Glomerular visceral epithelial cell (primary cell): ENCODE results near the gene IGSF22.
A peak's percentile ranks its signal among the peaks of the same experiment; 100 is the strongest.

Experiments used
- DNase-seq: peaks from one replicate; pipeline ENCODE4 v3.0.0-alpha.2; 2016; ENCODE audit errors: extremely low spot score

Gene IGSF22

DNA sequence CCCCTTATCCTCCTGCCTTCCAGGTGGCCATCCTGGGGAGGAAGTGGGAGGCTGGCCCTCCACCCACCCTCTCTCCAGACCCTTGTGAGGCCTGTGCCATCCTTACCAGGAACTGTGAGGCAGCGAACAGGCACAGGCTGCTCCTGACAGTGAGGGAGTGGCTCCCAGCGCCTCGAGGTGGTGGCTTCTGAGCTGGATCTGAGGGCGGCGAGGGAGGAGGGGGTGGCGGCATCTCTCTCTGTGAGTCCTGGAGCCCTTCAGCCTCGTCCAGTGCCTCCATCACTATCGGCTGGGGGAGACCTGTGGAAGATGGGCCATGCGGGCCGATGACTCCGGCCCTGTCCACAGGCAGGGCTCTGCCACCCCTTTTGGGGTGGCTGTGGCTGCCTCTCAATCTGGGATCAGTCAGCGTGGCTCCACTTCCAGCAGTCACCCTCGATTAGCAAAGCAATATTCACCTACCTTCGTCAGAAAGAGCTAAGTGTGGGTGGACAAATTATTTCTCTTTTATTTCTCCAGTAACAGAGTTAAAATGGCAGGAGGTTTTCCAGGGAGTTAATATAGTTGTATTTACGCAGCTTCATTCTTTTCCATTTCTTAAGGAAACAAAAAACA lies 18.0 kb upstream of the IGSF22 start:
- no peak for DNase-seq

DNA sequence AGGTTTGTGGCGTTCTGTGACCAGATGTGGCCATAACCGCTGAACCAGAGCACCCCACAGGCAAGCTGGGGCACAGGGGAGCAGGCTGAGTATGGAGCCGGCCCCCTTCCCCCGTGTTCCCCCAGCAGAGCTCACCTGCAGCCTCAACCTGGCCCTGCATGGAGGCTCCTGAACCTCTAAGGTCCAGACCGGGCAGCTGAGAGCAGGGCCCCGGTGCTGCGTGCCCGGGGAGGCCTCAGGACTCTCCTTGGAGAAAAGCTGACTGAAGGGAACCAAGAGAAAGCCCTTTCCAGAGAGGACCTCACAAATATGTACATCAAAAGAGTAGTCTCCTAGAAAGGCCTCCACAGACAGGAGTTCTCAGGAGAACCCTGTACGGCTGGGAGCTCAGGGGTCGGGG lies 17.4 kb upstream of the IGSF22 start:
- DNase-seq = no peak

DNA sequence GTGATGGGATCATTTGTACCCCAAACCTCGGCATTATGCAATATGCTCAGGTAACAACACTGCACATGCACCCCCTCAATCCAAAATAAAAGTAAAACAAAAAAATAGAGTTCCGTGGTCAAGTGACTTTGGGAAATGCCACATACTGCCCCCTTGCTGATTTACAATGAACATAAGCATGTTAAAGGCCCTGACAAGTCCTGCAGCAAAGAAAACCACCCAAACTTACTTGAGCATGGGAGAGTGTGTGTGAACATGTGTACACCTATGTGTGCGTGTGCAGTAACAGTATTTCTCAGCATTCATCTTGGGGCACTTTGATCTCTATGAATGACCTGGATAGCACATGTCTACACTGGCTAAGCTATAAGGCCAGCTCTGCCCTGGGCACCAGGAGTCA lies 15.8 kb upstream of the IGSF22 start:
- no peak for DNase-seq

DNA sequence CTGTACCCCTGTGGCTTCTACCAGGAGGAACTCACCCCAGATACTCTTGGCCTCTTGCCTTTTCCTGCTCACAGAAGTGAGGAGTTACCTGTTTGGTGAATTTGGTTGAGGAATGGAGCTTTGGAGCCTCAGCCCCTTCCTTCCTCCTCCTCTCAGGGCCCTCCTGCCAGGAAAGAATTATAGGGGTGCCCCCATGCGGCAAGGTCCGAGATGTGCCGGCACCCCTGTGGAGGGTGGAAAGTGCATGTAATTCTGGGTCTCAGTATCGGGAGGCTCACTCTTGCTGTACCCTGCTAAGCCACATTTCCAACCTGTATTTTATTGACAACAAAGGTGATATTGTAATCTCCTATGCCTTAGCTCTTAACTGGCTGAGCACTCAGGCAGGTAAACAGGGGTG lies 13.7 kb upstream of the IGSF22 start:
- no peak for DNase-seq

DNA sequence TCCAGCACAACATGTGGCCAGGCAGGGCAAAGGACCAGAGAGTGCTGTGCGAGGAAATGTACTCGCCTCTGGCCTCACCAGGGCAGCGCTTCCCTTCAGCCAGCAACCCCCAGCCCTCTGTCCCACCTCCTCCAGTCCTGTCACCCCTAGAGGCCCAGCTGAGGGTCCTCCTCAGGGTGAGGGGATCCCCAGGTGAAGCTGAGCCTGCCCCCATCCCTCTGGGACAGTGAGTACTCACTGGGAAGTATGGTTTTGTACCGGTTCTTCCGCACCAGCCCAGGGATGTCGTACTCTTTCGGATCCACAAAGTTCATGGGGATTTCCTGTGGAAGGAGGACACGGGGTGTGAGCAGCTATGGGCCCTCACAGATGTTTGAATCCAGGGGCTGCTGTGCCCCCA lies 11.7 kb upstream of the IGSF22 start:
- DNase-seq = no peak

DNA sequence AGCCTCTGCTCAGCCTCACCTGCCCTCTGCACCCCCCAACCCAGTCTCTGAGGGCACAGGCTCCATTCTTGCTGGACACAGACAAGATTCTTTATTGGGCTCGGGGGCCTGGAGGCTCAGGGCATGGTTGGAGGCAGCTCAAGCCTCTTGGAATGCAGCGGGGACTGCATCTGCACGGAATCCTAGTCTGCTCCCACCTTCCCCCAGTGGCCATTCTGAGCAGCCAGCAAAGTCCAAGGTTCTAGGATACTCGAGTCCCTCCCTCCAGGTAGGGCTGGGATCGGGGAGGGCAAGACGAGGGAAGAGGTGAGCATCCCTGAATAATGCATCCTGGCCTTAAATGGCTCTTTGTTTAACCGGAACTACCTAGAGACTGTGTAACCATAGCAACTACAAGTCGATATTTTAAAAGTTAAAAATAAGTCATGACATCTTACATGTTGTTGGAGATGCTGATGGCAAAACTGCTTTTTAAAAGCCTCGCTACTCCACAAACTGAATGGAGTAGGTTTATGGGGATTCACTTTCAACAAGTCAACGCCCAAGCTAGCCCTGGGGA lies 10.7 kb upstream of the IGSF22 start:
- no peak for DNase-seq

DNA sequence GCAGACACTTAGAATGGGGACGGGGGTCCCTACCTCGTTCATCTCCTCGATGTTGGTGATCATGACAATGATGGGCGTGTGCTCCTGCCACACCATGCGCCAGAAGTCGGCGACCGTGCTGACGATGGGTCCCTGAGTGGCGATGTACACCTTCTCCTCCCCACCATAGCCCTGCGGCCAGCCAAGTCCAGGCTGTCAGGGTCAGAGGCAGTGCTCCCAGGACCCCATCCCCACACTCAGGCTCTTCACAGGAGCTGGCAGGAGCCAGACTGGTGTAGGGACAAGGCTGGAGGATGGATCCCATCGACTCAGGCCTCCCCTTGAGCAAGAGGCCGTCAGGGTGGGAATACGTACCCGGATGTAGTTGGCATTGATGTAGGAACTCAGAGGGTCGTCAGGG lies 7.2 kb upstream of the IGSF22 start:
- no peak for DNase-seq

DNA sequence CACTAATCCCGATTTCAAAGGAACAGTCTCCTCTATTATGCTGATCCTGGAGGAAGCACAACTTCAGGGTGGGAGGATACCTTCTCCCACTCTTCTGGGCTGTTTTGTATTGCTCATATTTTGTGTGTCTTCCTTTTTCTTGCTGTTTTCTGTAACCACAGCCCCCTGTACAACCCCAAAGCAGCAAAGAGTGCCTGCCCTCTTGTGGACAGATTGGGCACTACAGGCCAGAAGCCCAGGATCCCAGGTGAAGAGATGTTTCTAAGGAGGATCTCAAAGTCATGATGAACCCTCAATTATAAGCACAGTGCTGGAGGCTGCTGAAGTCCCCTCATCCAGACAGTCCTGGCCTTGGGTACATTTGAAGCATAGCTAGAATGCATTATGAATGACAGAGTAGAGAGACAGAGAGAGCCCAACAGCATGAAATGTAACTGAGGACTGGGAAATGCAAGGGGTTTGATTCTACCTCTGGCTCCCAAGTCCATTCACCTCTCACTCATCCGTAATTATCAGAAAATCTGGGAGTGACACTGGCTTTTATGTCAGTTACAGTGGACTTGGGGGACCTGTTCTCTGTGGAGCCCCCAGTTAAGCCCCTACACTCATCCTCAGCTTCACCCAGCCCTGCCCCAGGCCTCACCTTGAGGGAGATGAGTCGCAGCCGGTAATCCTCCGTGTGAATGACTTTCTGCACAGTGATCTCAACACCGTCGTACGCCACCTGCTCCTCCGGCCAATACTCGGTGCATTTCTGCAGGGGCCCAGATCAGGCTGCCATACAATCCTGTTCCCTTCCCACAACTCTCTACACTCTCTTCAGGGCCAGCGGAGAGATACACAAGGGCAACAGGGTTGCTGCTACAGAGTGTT lies 6.2 kb upstream of the IGSF22 start:
- peak; percentile 49 for DNase-seq

DNA sequence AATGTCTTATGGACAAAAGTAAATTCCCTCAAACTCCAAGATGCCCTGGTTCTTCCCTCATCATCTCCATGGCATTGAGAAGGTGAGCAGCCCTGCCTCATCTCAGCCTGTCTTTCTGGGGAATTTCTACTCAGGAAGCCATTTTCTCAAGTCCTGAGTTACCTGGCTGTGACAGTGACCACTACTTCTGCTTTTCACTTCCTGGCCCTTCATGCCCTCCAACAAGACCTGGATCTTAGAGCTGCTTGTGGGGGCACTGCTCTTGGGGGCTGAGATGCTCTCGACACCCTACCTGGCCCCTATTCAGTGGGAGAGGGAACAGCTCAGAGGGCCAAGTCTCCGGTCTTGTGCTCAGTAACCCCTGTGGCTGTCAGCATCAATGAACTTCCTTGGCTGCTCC lies 5.5 kb upstream of the IGSF22 start:
- DNase-seq = no peak

DNA sequence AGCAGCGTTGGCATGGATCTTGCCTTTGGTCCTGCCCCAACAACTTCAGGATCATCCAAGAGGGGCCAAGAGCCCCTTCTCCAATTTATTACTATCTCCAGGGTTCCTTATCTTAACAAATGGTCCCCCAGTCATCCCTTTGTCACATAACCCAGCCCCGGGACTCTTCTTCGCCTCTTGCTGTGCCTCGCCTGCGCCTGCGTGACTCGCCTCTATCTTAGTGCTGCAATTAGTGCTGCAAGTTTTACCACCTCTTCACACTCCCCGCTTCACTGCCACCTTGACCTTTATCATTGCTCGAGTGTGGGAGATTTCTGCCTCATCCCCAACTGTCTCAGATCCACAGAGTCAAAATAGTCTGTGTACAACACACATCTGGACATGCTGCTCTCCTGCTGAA lies 4.0 kb upstream of the IGSF22 start:
- no peak for DNase-seq

DNA sequence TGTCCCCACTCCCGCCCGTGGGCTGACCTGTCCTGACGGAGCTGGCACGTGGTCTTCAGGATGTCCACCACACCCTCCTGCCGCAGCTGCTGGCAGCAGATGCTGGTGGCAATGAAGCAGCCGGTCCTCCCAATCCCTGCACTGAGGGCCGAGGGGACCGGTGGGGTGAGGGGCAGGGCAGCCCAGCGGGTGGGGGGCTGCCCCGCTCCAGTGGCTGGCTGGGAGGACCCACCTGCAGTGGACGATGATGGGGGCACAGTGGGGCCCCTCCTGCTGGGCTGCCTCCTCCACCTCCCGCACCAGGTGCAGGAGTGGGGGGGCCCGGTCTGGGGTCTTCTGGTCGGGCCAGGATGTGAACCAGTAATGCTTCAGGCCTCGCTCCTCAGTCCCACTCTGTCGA lies 3.4 kb upstream of the IGSF22 start:
- no peak for DNase-seq

DNA sequence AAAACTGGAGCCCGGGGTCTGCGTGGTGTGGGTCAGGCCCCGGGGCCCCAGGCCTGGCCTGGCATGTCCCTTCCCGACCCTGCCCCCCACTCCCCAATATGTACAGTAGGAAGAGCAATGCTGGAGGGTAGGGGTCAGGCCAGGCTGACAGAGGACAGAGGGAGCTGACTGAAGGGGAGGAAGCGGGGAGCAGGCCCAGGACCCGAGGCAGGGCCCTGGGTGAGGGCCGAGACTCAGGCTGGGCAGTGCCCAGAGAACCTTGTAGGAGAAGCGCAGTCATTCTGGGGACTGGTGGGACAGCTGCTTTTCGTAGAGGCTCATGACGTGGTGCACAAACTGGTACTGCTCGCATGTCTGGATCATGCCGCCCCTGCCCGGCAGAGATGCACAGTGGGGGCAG lies 2.7 kb upstream of the IGSF22 start:
- DNase-seq = no peak

DNA sequence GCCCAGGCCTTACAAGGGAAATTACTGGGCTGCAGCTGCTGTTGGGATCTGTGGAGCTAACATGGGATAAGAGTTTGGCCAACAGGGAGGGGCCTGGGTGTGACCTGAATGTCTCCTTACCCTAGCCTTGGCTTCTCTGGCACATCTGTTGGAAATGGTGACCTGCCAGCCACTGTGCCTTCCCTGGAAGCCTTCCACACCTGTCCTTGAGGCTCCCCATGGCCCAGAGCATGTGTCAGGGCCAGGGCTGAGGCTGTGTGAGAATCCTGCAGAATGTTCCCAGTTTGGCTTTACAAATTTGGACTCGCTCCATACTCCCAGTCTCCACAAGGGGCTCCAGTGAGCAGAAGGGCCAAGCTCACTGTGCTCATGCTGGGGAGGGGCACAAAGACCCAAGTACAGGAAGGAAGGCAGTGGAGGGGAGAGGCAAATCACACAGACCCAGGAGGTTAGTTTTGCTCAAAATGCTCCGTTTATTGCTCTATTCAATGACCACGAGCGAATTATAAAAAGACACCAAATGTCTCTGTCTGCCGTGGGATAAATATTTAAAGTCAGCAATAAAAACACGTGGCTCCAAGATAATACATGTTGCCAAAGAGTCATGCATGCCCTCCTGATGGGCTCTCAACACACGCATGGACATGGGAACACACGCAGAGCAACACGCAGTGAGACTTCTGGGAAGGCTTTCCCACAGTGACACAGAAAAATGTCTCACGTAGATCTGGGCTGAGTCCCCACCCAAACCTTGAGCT lies 1.7 kb upstream of the IGSF22 start:
- DNase-seq = peak; percentile 27

DNA sequence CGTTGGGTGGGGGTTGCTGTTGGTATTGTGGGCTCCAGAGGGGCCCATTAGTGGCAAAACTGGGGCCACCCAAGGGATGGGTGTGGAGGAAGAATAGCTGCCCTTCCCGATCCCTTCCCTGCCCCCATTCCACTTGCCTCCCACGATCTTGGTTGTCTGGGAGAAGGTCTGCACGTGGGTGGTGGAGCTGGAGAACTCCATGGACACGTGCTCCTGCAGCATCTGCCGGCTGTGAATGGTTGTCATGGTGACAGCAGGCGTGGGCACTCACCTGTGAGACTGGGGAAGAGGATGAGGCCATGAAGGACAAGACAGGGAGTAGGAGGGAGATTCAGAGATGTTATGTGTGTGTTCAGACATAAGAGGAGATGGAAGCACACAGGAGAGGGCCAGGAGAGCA lies 2.0 kb downstream of the IGSF22 start:
- DNase-seq = no peak

DNA sequence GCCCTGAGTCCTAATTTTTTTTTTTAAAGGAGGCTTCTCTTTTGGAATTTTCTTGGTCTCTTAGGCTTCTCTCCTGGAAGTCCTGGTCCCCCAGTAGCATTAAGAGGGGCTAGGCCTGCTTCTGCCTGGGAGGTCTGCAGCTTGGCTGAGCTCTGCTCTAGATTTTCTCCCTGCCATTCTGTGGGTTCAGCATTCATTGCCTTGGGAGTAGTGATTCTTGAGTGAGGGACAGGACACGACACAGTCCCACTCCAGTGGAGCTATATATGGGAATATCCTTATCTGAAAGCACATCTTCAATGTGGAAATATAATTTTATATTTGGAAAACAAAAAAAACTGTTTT lies 3.7 kb downstream of the IGSF22 start:
- DNase-seq = no peak

DNA sequence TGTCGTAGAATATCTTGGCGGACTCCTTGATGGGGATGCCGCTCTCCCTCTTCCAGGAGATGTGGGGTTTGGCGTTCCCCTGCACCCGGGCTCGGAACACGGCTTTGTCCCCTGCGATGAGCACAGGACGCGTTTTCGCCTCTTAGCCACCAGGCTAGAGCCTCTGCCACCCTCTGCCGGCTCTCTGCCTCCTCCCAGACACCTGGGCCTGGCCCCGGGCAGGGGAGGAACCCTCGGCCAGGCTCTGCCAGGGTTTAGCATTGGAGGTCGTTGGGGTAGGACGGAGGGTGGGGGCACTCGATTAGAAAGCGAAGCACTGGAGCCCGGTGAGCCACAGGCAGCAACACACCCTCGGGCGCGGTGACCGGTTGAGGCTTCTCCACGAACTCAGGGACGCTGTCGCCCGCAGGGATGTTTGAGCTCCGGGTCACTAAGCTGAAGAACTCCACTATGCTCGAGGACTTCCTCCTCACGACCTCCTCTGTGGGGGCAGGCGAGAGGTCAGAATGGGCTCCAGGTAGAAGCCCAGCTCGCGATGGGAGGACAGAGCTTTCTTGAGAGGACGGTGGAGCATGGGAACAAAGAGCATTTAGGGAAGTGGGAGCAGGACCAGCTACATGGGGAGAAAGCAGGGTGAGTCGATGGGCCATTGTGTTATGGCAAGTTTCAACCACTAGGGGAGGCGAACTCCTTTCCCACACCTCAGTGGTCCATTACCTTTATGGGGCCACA lies 4.3 kb downstream of the IGSF22 start:
- DNase-seq = peak; percentile 21

DNA sequence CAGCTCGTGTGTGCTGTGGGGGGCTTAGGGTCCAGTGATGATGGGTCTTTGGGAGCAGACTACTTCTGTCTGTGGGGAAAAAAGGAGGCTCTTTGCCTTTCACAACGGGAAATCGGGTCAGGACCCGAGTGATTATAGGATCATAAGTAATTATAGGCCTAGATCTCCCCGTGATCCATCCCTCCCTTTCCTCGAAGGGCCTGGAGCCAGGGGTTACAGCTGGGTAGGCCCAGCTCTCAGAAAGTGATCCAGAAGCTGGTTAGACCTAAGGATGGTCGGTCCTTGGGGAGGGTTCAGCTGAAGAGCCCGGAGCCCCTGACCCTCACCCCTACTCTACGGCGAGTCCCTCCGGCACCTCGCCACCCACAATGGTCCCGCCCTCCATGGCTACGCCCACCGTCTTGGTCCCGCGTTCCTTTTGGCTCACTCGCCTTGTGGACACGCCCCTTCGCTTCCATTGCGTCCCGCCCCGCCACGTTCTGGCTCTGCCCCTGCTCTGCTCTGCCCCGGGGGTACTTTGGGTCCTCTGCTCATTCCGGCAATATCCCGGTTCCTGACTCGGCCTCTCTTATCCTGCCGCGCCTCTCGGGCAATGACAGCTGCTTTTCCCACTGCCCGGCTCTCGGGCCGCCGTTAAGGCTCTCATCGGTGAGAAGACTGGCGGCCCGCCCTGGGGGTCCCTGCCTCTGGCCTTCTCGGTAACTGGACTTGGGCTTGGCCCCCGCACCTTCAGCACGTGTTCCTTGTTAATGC lies 5.0 kb downstream of the IGSF22 start:
- no peak for DNase-seq

DNA sequence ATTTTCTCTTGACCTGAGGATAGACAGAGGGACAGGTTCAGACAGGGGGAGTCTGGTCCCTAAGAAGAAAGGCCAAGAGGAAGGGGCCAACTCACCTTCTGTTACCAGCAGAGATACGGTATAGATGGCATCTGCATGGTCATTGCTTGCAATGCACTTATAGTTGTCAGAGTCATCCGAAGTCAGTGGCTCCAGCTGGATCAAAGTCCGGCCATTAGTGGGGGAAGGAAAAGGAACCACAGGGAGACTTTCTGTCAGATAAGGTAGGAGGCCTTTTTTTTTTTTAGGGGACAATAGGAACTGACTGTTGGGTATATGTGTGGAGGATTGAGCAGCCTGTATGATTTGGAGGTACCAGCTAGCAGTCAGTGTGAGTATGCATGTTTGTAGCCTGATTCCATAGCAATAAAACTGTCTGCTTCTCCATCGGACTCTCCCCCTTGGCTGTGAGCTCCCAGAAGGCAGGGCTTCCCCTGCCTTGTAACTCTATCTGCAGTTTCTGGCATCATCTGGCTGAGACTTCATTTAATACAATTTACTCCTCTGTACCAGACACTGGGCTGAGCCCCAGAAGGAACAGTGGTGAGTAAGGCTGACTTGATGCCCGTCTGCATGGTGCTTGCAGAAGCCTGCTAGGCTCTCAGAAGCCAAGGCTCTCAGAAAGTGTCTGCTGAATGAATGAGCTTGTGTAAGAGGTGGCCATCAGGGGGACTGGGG lies 5.7 kb downstream of the IGSF22 start:
- DNase-seq = no peak

DNA sequence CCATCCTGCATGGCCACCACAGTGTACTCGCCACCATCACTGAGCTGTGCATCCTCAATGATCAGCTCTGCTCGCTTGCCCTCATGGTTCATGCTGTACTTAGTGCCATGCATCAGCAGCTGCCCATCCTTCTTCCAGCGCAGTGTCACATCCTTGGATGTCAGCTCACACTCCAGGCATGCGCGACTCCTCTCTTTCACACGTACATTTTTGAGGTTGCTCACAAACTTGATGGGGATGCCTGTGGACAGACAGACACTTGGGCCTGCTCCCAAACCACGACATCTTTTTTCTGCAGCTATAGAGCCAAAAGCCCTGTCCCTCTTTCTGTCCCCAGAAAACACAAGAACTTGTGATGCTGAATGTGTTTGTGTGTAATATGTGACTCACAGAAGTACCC lies 10.5 kb downstream of the IGSF22 start:
- no peak for DNase-seq

DNA sequence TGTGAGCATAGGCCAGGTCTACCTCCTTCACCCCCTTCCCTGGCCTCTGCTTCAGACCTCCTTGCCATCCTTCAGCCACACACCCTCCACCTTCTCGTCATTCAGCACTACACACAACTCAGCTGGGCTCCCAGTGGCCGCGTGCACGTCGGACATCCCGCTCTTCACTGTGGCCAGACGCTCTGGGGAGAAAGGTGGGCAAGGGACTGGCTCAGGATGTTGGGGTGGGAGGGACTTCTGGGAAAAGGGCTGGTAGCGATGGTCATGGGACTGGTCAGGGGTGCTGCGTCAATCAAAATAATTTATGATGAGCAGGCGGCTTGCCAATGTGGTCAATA lies 11.6 kb downstream of the IGSF22 start:
- no peak for DNase-seq
